ENCODE measurements around the gene PCGF2. TPM values are rescaled to one million over a fixed set of nuclear protein-coding genes. Genes with fewer than 3 reads are reported as not detected.

PCGF2 gene
- total and polyA plus RNA-seq, 10 of the 15 experiments (the other 5 are each of a cell fraction or from before 2014, with no cell fraction given) = 2.7 to 35.6 (median 7.2) TPM

DNA sequence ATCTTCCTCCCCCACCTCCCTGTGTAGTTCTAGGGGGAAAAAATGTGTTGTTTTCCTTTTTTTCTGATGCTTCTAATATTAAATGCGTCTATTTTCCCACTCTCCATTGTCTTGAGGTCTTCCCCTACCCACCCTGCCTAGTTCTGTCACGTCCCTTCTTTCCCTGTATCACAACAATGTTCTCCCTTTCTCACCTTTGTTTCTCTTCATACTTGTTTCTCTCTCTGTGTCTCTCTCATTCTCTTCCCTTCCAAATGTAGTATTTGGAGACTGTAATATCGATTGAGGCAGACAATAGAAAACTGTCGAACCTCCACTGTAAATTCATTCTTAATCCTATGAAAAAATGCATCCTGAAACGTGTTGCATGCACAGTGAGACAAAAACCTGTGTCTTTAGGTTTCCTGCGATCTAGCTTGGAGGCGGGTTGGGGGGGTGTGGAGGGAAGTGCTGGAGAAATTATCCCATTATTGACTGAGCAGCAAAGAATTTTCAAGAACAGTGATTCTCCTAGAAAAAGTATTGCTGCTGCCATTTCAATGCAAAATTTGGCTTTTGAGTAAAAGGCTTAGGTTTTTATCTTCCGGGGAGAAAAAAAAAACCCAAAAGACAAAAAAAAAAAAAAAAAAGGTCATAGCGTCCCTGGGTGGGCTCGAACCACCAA is 3.1 kb upstream of the PCGF2 start:
- intact Hi-C loops (cut with micrococcal nuclease; ENCODE audit: unreplicated experiment) (no loop called here), in situ Hi-C loops (cut with MboI) (loop anchor here (10.0 kb wide), 1 partner anchor 404 kb away; the partner anchor contains the start of gene PLXDC1)
- peak overlapping the region; percentile 86 for H3K27ac ChIP-seq (ENCODE audit: control insufficient read depth, insufficient read depth)
- SMC1A ChIA-PET (ENCODE audit: uncharacterized antibody, unreplicated experiment) = interaction anchor here (0.5 to 2.6 kb wide), 7 partner anchors 22 to 870 kb away, joined by 3 to 9 read pairs (median 3); partner anchors contain the start of gene MLLT6
- peaks cover 0 to 10% of the 10 kb centered on the region in 2 experiments; a peak in 3 of 4 replicates for H3K36me3 ChIP-seq (ENCODE audit: control insufficient read depth in 2 of 2, insufficient read depth in 2 of 2, low read length in 1 of 2)
- peaks cover 23% of the 10 kb centered on the region for H3K4me1 ChIP-seq (ENCODE audit: control insufficient read depth, insufficient read depth, low read length)
- ATAC-seq = no peak
- no TSS peak for BruUV-seq (replicated peaks)
- peak overlapping the region; percentile 96 for H3K4me2 ChIP-seq (ENCODE audit: control insufficient read depth, insufficient read depth)
- peak overlapping the region; percentile 70 for H3K4me3 ChIP-seq
- peak overlapping the region; percentile 79 for H3K9ac ChIP-seq (ENCODE audit: control insufficient read depth, insufficient read depth, low read length)
- WGBS (ENCODE audit: insufficient coverage, insufficient replicate concordance, low lambda C conversion rate, missing lambda C conversion rate) = 0% methylated on average over 10 of the region's 10 CpGs
- FAIRE-seq = no peak
- no peaks in the 10 kb centered on the region for H4K20me1 ChIP-seq (ENCODE audit: control insufficient read depth, insufficient read depth)
- POLR2A ChIA-PET = interaction anchor here (0.6 to 1.6 kb wide), 11 partner anchors 11 to 120 kb away, joined by 3 to 8 read pairs (median 4); partner anchors contain the start of gene LASP1
- no peaks in the 10 kb centered on the region for H3K9me3 ChIP-seq (replicated peaks; ENCODE audit: control insufficient read depth, insufficient read depth, low read length)
- peak overlapping the region; percentile 16 for H2AFZ ChIP-seq (ENCODE audit: control insufficient read depth, low read depth, low read length)
- DNase-seq (ENCODE audit: low read depth, low spot score) = no peak
- RAD21 ChIA-PET (ENCODE audit: unreplicated experiment) = interaction anchor here (0.5 to 1.8 kb wide), 7 partner anchors 16 to 103 kb away, joined by 3 to 6 read pairs (median 3); partner anchors contain the start of genes EPOP and RPL23
- H3K27me3 ChIP-seq (replicated peaks in 1 of 2; ENCODE audit: control insufficient read depth in 2 of 2, insufficient read depth in 2 of 2, low read length in 1 of 2) = no peaks in the 10 kb centered on the region; a peak in 1 of 4 replicates
- peaks cover 40% of the 10 kb centered on the region for H3K79me2 ChIP-seq (ENCODE audit: control insufficient read depth, insufficient read depth, low read length)
- CTCF ChIA-PET = interaction anchor here (0.6 to 1.6 kb wide), 8 partner anchors 11 to 456 kb away, joined by 3 to 6 read pairs (median 4); partner anchors contain the start of gene CISD3
- no peak for TF ChIP-seq BMI1 (IDR thresholded peaks at IDR 0.05; ENCODE audit: borderline replicate concordance)
- 0 out of 2 replicates have a peak, but pooled peaks have one; percentile 19 for TF ChIP-seq SMAD5 (IDR thresholded peaks at IDR 0.05; ENCODE audit: low read depth)
- TF ChIP-seq, protein P1, sequence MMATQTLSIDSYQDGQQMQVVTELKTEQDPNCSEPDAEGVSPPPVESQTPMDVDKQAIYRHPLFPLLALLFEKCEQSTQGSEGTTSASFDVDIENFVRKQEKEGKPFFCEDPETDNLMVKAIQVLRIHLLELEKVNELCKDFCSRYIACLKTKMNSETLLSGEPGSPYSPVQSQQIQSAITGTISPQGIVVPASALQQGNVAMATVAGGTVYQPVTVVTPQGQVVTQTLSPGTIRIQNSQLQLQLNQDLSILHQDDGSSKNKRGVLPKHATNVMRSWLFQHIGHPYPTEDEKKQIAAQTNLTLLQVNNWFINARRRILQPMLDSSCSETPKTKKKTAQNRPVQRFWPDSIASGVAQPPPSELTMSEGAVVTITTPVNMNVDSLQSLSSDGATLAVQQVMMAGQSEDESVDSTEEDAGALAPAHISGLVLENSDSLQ (IDR thresholded peaks at IDR 0.05) = 0 out of 2 replicates have a peak, but pooled peaks have one; percentile 14
- peak; percentile 9 to 14; a peak in 1 of 4 replicates for TF ChIP-seq EP300 (IDR thresholded peaks at IDR 0.05; ENCODE audit: borderline replicate concordance in 1 of 2, control insufficient read depth in 1 of 2, low read depth in 2 of 2, low read length in 2 of 2)
- TF ChIP-seq RCOR1 (conservative IDR thresholded peaks at IDR 0.05; ENCODE audit: low read depth, low read length) = peak; percentile 43; the same call in 1 of the 2 replicates
- no peak for TF ChIP-seq SUZ12 (IDR thresholded peaks at IDR 0.05; ENCODE audit: unreplicated experiment)
- TF ChIP-seq ZNF384 (IDR thresholded peaks at IDR 0.05; ENCODE audit: borderline replicate concordance, low read depth, low read length) = peak; percentile 92
- TF ChIP-seq PAX8 (IDR thresholded peaks at IDR 0.05) = no peak
- no peak for TF ChIP-seq SREBF1 (IDR thresholded peaks at IDR 0.05; ENCODE audit: low read length)
- no peak for TF ChIP-seq PML (IDR thresholded peaks at IDR 0.05; ENCODE audit: low read length)
- no peak for TF ChIP-seq NR2F1 (conservative IDR thresholded peaks at IDR 0.05)
- no peak for TF ChIP-seq CREB1 (IDR thresholded peaks at IDR 0.05; ENCODE audit: low read depth)
- TF ChIP-seq JUND (IDR thresholded peaks at IDR 0.05; ENCODE audit: low read depth, low read length) = no peak
- no peak for TF ChIP-seq NFXL1 (IDR thresholded peaks at IDR 0.05; ENCODE audit: borderline replicate concordance)
- TF ChIP-seq SUPT20H (IDR thresholded peaks at IDR 0.05; ENCODE audit: borderline replicate concordance, control insufficient read depth, low read depth, low read length) = no peak
- TF ChIP-seq SMC3 (IDR thresholded peaks at IDR 0.05; ENCODE audit: borderline replicate concordance, low read length) = no peak
- TF ChIP-seq MTA3 (IDR thresholded peaks at IDR 0.05; ENCODE audit: borderline replicate concordance, low read length) = no peak; the same call in 1 of the 2 replicates
- no peak for TF ChIP-seq LARP7 (IDR thresholded peaks at IDR 0.05)
- TF ChIP-seq GATAD2B (conservative IDR thresholded peaks at IDR 0.05; ENCODE audit: low read depth) = no peak
- TF ChIP-seq IKZF1 (conservative IDR thresholded peaks at IDR 0.05) = no peak
- TF ChIP-seq CHD2 (IDR thresholded peaks at IDR 0.05; ENCODE audit: borderline replicate concordance, low read depth, low read length) = 0 out of 2 replicates have a peak, but pooled peaks have one; percentile 26
- no peak for TF ChIP-seq NR2C2 (IDR thresholded peaks at IDR 0.05; ENCODE audit: borderline replicate concordance, control insufficient read depth, insufficient read length, low read depth)
- TF ChIP-seq BACH1 (IDR thresholded peaks at IDR 0.05; ENCODE audit: borderline replicate concordance) = no peak

All from GM12878 (cell line).